SU-DHL-6 (cell line): Measurements from ENCODE around the gene ZNF319.

Experiments
- EZH2phosphoT487 ChIP-seq: fragments of 200-600 bp; sonication (generic), shearing (Covaris generic); conservative IDR thresholded peaks from 2 replicates; pipeline ENCODE4 v1.6.1; 2018; ENCODE audit warnings: mild to moderate bottlenecking, antibody characterized with exemption, low read length, moderate library complexity, mixed read lengths
- TF ChIP-seq, protein P1 (sequence below): fragments of 200-600 bp; sonication (generic); IDR thresholded peaks from one replicate; pipeline ENCODE4 v1.5.1; 2017; ENCODE audit warnings: antibody characterized with exemption, mild to moderate bottlenecking, low read length, moderate library complexity; ENCODE audit not compliant: insufficient read depth, poor library complexity, severe bottlenecking

DNA sequence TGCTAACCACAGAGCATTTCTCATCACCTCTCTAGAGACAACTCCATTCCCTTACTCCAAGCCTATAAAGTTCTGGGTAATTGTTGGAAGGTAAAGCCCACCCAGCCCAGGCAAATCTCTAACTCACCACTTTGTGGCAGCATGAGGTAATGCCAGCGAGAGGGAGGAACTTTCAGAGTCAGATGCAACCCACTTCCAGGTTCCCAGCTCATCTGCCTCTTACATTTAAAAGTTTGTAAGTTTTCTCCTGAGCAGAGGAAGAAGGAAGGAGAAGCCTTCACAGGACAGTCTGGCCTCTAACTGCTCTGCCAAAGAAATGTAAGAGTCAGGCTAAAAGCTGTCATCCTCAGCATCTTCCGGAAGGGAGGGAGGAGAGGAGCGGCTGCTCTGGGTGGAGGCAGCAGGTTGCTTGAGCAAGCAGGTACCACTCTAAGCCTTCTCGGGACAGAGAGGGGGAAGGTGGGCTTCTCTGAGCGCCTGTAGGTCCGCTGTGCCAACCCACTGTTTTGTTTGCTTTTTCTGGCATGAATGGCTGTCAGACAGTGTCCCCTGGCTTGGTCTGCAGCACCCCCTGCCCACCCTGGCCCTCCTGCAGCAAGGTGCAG is 1.0 kb downstream of the ZNF319 start:
- TF ChIP-seq, protein P1, sequence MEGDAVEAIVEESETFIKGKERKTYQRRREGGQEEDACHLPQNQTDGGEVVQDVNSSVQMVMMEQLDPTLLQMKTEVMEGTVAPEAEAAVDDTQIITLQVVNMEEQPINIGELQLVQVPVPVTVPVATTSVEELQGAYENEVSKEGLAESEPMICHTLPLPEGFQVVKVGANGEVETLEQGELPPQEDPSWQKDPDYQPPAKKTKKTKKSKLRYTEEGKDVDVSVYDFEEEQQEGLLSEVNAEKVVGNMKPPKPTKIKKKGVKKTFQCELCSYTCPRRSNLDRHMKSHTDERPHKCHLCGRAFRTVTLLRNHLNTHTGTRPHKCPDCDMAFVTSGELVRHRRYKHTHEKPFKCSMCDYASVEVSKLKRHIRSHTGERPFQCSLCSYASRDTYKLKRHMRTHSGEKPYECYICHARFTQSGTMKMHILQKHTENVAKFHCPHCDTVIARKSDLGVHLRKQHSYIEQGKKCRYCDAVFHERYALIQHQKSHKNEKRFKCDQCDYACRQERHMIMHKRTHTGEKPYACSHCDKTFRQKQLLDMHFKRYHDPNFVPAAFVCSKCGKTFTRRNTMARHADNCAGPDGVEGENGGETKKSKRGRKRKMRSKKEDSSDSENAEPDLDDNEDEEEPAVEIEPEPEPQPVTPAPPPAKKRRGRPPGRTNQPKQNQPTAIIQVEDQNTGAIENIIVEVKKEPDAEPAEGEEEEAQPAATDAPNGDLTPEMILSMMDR: no peak
- no peak for TF ChIP-seq EZH2phosphoT487
